ENCODE results near the gene CHPF2.

Gene CHPF2

GRCh38 chr7:151195616-151196450, 36.5 kb upstream of the CHPF2 start:
- Histone ChIP-seq H3K27ac (no peak overlapping the region), H3K4me3 (ENCODE audit: low read depth, low read length) (no peak overlapping the region), H3K27me3 (replicated peaks) (peaks cover 18% of the 10 kb centered on the region), H3K36me3 (replicated peaks) (no peaks in the 10 kb centered on the region)
- in situ Hi-C loops (cut with HindIII; ENCODE audit: low pct_ligation_motif_present, low sequenced_read_pairs), result no loop called here
- TF ChIP-seq, protein P1, sequence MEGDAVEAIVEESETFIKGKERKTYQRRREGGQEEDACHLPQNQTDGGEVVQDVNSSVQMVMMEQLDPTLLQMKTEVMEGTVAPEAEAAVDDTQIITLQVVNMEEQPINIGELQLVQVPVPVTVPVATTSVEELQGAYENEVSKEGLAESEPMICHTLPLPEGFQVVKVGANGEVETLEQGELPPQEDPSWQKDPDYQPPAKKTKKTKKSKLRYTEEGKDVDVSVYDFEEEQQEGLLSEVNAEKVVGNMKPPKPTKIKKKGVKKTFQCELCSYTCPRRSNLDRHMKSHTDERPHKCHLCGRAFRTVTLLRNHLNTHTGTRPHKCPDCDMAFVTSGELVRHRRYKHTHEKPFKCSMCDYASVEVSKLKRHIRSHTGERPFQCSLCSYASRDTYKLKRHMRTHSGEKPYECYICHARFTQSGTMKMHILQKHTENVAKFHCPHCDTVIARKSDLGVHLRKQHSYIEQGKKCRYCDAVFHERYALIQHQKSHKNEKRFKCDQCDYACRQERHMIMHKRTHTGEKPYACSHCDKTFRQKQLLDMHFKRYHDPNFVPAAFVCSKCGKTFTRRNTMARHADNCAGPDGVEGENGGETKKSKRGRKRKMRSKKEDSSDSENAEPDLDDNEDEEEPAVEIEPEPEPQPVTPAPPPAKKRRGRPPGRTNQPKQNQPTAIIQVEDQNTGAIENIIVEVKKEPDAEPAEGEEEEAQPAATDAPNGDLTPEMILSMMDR (IDR thresholded peaks at IDR 0.05; ENCODE audit: low read depth, low read length, missing control alignments), result no peak
- DNase-seq, result no peak

GRCh38 chr7:151197932-151198331, 34.4 kb upstream of the CHPF2 start:
- Histone ChIP-seq H3K27ac (no peak overlapping the region), H3K36me3 (replicated peaks) (no peaks in the 10 kb centered on the region), H3K4me3 (ENCODE audit: low read depth, low read length) (no peak overlapping the region), H3K27me3 (replicated peaks) (peaks cover 25% of the 10 kb centered on the region)
- DNase-seq, result no peak
- in situ Hi-C loops (cut with HindIII; ENCODE audit: low pct_ligation_motif_present, low sequenced_read_pairs), result no loop called here
- TF ChIP-seq, protein P1 (IDR thresholded peaks at IDR 0.05; ENCODE audit: low read depth, low read length, missing control alignments), result no peak

GRCh38 chr7:151198945-151199848, 33.1 kb upstream of the CHPF2 start:
- TF ChIP-seq, protein P1 (IDR thresholded peaks at IDR 0.05; ENCODE audit: low read depth, low read length, missing control alignments), result no peak
- no peak for DNase-seq
- H3K27me3 ChIP-seq (replicated peaks), result peaks cover 30% of the 10 kb centered on the region
- H3K36me3 ChIP-seq (replicated peaks), result no peaks in the 10 kb centered on the region
- H3K27ac ChIP-seq, result no peak overlapping the region
- in situ Hi-C loops (cut with HindIII; ENCODE audit: low pct_ligation_motif_present, low sequenced_read_pairs), result no loop called here
- no peak overlapping the region for H3K4me3 ChIP-seq (ENCODE audit: low read depth, low read length)

DNA sequence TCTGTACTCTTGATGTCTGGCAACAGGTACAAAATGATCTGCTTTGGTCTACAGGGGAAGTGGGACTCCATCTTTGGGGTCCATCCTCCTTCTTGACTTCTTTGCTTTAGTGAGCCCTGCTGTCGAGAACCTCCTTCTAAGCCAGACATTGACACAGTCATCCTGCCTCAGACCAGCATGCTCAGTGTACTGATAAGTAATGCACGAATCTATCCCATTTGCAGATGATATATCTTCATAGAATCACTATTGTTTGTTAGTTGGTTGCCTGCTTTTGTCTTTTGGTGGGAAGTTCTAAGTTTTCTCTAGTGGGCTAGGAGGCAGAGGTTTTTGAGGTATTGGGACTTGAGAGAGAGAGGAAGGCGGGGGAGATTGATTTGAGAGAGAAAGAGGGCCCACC, 30.9 kb upstream of the CHPF2 start:
- Histone ChIP-seq H3K36me3 (replicated peaks) (no peaks in the 10 kb centered on the region), H3K27me3 (replicated peaks) (peaks cover 25% of the 10 kb centered on the region), H3K27ac (no peak overlapping the region), H3K4me3 (ENCODE audit: low read depth, low read length) (no peak overlapping the region)
- no peak for DNase-seq
- in situ Hi-C loops (cut with HindIII; ENCODE audit: low pct_ligation_motif_present, low sequenced_read_pairs), result no loop called here
- TF ChIP-seq, protein P1 (IDR thresholded peaks at IDR 0.05; ENCODE audit: low read depth, low read length, missing control alignments), result no peak

DNA sequence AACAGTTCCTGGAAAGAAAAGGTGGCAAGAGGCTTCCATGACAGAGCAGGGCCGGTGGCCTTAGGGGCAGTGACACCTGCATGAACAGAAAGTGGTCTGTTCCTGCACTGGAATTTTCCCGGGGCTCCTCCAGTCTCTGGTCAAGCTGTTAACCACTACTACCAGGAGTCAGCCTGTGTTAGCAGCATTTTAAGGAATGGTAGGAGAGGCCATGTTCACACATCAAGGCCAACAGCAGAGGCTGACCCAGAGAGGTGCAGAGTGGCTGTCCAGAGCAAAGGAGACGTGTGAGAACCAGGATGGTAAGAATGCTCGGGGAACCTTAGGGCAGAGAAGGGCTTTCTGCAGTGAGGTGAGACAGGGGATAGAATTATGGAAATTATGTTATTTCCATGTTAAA, 30.5 kb upstream of the CHPF2 start:
- Histone ChIP-seq H3K4me3 (ENCODE audit: low read depth, low read length) (no peak overlapping the region), H3K36me3 (replicated peaks) (no peaks in the 10 kb centered on the region), H3K27me3 (replicated peaks) (peaks cover 23% of the 10 kb centered on the region), H3K27ac (no peak overlapping the region)
- in situ Hi-C loops (cut with HindIII; ENCODE audit: low pct_ligation_motif_present, low sequenced_read_pairs), result no loop called here
- TF ChIP-seq, protein P1 (IDR thresholded peaks at IDR 0.05; ENCODE audit: low read depth, low read length, missing control alignments), result no peak
- no peak for DNase-seq

All from brain microvascular endothelial cell (primary cell).